Measurements from ENCODE around the gene EBI3.
"Not testable (repeated sequence)": the region's sequence is repeated elsewhere in the genome, so short reads cannot be mapped to it uniquely, and the experiment has no call there.

The EBI3 gene

DNA sequence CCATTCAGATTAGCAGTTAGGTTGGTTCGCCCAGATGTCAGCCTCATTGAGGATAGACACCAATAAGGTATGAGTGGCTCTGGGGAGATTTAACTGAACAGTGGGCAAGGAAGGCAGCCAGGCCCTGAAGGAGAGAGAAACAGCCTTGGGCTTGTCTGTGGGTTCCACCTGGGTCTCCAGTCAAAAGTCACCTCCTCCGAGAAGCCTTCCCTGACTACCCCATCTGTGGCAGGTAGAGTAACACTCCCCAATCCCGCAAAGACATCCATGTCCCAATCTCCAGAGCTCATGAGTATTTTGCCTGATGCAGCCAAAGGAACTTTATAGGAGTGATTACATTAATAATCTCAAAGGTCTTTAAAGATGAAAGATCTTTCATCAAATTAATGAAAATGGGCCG, 9.5 kb downstream of the EBI3 start:
- DNase-seq = no peak

DNA sequence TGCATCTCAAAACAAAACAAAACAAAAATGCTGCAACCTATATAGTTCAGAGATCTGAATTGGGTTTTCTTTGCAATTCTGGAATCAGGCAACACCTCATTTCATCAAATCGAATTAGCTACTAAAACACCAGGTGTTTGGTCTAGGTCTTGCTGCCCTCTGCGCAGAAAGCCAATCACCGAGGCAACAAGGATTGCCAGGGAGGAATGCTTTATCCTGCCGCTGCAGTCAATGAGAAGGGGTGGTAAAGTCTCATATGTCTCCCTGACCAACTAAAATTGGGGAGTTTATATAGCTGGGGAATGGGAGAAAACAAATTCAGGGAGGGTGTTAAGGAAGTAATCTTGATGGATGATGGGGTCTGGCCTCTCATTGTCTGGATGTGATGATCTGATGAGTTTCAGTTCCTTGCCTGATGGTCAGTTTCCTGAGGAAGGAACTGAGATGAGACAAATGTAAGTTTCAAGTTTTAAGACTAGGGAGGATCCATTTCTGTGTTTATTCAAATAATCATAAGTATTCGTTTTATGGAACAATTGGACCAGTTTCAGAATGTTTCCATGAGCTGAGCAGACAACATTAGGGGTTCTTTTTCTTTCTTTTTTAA, 12.6 kb downstream of the EBI3 start:
- no peak for DNase-seq

DNA sequence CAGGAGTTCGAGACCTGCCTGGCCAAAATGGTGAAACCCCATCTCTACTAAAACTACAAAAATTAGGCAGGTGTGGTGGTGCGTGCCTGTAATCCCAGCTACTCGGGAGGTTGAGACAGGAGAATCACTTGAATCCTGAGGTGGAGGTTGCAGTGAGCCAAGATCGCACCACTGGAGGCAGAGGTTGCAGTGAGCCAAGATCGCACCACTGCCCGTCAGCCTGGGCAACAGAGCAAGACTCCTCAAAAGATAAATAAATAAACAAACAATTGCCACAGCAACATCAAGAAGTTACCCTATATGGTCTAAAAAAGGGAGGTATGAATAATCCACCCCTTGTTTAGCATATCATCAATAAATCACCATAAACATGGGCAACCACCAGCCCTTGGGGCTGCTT, 16.6 kb downstream of the EBI3 start:
- DNase-seq = not testable (repeated sequence)

DNA sequence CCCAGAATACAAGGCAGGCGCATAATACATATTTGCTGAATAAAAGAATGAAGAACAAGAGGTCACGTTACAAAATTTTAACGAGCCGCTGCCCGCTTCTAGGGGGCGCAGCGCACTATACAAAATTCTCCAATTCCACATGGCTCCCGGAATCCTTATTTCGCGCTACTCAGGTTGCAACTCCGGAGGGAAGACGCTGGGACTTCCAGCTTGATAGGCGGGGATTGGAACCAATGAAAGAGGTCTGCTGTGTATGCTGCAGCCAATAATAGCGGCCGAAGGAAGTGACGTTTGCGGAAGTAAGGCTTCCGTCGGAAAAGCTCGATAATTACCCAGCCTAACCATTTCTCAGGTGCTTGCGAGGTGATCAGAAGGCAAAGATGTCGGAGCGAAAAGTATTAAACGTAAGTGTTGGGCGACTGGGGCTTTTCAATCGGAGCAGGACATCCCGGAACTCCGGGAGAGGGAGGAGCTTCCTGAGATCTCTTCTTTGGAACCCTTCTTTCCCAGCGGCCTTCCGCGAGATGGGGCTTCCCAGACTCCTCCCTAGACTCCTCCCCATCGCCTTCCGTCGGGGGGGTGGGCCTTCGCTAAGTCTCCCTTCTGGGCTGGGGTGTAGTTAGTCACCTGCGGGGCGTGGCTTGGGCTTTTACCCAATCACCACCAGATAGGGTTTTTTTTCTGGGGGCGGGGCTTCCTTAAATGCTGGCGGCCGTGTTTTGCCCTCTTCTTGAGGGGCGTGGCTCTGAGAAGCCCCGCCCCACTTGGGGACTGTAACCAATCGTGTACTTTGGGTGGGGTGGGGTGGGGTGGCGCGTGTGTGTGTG, 17.7 kb downstream of the EBI3 start, which contains the start of gene YJU2:
Gene YJU2, plus strand, starts transcription at position 314 of the 827 bp plus-strand sequence. Its CDS starts 67 bp downstream, at position 381.
- DNase-seq = peak; percentile 88

DNA sequence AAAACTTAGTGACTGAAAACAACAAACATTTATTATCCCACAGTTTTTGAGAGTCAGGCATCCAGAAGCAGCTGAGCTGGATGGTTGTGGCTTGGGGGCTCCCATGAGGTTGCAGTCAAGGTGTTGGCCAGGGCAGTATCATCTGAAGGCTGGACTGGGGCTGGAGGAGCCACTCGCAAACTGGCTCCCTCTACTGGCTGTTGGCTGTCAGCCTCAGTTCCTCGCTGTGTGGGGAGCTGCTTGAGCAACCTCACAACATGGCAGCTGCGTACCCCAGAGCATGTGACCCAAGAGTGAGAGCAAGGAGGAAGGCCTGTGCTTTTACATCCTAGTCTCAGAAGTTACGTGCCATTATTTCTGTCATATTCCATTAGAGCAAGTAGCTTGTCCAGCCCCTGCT, 27.2 kb downstream of the EBI3 start:
- DNase-seq = no peak

DNA sequence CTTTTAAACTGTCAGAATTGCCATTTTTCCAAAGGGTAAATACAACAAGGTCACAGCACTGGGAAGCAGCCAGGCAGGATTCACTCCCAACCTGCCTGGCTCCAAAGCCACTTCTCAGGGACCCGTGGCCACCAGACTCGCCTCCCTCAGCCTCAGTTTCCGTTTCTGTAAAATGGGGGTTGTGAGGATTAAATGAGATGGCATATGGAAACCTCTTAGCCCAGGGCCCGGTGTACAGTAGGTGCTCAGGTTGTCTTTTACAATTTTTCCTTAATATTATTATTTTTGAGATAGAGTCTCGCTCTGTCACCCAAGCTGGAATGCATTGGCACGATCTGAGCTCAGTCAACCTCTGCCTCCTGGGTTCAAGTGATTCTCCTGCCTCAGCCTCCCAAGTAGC, 27.7 kb downstream of the EBI3 start:
- DNase-seq = no peak

DNA sequence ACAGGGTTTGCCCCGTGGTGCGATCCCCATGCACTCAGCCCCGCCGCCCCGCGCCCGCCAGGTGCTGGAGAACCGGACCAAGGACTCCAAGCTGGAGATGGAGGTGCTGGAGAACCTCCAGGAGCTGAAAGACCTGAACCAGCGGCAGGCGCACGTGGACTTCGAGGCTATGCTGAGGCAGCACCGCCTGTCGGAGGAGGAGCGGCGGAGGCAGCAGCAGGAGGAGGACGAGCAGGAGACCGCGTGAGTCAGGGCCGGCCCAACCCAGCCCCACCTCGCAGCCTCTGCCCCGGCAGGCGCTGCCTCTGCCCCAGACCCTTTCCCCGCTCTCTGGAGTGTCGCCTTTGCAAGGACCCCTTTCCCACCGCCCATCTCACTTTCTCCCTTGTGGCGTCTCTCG, 28.9 kb downstream of the EBI3 start:
- DNase-seq = no peak

DNA sequence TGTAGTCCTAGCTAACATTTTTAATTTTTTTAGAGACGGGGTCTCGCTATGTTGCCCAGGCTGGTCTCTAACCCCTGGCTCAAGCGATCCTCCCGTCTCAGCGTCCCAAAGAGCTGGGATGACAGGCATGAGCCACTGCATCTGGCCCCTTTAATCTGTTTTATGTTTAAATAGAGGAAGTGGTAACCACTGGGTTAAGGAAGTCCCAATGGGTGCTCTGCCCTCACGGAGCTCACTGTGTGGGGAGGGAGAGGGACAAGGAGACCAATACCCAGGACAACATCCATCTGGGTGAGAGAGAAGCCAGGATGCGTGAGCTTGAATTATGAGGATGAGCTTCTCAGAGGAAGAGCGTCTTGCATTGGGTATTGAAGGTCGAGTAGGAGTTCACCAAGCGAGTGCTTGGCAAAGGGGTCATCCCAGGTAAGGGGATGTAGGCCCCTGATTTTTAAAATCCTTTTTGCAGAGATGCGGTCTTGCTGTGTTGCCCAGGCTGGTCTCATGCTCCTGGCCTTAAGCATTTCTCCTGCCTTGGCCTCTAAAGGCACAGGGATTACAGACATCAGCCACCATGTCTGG, 31.4 kb downstream of the EBI3 start:
- DNase-seq = no peak

DNA sequence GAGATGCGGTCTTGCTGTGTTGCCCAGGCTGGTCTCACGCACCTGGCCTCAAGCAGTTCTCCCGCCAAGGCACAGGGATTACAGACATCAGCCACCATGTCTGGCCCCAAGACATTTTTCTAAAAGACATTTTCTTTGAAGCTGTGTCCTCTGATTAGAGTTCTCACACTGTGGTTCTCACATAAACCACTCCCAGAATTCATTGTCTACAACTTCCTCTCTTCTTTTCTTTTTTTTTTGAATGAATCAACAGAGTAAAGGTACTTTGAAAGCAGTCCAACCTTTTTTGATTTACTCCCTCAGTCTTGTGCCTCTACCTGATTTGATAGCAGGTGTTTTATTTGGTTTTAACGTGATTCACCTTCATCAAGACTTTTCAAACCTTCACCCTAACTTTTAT, 35.5 kb downstream of the EBI3 start:
- DNase-seq = no peak

DNA sequence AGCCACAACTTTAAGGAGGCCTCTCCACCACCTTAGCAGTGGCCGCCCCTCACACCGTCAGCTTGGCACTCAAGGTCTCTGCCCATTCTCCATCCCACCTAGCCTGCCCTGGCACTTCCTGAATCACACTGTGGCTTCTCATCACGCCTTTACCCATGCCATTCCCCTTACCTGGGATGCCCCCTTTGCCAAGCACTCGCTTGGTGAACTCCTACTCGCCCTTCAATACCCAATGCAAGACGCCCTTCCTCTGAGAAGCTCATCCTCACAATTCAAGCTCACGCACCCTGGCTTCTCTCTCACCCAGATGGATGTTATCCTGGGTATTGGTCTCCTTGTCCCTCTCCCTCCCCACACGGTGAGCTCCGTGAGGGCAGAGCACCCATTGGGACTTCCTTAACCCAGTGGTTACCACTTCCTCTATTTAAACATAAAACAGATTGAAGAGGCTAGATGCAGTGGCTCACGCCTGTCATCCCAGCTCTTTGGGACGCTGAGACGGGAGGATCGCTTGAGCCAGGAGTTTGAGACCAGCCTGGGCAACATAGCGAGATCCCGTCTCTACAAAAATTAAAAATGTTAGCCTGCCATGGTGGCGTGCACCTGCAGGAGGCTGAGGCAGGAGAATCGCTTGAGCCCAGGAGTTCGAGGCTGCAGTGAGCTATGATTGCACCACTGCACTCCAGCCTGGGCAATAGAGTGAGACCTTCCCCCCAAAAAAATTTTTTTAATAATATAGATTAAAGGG, 37.1 kb downstream of the EBI3 start:
- DNase-seq = no peak

DNA sequence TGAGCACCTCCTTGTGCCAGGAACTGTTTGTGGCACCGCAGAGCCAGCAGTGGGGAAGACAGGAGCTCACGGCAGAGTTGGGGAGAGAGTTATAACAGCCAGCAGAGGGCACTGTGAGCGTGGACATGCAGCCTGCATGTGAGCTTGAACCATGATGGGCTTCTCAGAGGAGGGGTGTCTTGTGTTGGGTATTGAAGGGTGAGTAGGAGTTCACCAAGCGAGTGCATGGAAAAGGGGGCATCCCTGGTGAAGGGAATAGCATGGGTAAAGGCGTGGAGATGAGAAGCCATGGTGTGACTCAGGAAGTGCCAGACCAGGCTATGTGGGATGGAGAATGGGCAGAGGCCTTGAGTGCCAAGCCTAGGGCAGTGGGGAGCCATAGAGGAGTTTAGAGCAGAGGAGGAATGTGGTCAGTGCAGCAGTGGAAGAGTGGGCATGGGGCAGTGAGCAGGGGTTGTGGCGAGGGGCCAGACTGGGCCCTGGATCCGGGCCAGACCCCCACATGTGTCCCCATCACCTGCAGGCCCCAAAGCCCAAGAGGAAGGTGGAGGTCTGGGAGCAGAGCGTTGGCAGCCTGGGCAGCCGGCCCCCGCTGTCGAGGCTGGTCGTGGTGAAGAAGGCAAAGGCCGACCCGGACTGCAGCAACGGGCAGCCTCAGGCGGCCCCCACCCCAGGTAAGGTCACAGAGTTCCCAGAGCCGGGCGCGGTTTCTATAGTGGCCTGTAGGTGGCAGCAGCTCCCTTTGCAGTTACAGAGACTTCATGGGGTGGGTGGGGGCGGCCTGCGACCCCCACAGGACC, 38.0 kb downstream of the EBI3 start:
- DNase-seq = peak; percentile 11

DNA sequence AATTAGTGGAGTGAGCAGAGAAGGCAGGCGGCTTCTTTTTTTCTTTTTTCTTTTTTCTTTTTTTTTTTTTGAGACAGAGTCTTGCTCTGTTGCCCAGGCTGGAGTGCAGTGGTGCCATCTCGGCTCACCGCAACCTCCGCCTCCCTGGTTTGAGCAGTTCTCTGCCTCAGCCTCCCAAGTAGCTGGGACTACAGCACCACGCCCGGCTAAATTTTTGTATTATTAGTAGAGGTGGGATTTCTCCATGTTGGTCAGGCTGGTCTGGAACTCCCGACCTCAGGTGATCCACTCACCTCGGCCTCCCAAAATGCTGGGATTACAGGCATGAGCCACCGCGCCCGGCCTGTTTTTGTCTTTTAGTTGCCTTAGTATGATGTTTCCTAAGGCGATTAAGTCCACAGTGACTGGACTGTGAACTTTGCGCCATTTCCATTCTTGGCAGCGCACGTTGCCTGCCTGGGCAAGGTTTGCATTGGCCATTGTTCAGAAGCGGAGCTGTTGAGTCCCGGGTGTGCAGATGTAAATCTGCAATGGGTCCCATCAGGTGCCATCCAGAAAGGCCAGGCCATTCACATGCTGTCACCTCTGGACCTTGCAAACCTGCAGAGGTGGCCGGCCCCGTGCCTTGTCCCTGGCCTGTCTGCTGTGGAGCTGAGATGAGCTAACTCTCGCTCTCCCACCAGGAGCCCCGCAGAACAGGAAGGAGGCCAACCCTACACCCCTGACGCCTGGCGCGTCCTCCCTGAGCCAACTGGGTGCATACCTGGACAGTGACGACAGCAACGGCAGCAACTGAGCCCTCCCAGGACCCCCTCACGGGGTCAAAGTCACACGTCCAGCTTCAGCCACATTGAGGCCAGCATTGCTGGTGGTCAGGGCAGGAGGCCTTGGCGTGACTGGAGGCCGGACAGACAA, 38.8 kb downstream of the EBI3 start:
- no peak for DNase-seq

DNA sequence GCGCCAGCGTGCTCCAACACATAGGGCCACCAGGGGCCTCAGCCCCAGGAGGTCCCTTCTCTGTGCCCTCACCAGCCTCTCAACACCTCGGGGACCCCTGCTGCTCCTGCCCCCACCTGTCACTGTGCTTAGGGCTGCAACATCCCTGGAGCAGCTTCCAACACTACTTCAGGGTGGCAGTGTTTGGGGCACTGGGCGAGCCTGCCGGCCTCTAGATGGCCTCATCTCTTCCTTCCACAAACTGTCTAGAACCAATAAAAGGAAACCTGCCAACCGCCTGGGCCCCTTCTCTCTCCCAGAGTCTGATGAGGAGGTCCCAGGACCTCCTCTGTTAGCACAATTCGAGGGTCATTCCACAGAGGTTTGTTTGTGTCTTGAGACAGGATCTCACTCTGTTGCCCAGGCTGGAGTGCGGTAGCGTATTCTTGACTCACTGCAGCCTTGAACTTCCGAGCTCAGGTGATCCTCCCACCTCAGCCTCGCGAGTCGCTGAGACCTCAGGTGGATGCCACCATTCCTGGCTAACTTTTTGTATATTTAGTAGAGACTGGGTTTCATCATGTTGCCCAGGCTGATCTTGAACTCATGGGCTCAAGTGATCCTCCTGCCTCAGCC, 39.6 kb downstream of the EBI3 start:
- no peak for DNase-seq

DNA sequence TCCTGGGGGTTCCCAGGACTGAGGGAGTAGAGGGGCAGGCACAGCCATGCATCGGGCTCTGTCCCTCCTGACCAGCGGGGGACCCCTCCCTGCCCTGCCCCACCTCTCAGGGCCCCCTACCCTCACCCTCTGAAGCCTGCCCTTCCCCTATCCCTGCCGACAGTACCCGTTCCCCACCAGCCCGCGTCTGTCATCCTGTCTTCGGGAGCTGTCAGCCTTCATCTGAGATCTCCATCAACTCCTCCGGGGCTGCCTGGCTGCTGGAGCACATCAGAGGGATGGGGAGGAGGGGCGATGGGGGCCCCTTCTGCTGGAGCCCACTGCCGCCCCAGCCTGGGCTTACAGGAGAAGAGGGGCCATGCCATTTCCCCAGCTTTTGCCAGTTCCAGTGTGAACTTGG, 43.6 kb downstream of the EBI3 start:
- no peak for DNase-seq

DNA sequence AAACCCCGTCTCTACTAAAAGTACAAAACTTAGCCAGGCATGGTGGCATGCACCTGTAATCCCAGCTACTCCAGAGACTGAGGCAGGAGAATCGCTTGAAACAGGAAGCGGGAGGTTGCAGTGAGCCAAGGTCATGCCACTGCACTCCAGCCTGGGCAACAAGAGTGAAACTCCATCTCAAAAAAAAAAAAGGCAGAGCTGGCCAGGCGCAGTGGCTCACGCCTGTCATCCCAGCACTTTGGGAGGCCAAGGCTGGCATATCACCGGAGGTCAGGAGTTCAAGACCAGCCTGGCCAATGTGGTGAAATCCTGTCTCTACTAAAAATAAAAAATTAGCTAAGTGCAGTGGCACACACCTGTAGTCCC, 45.0 kb downstream of the EBI3 start:
- not testable (repeated sequence) for DNase-seq

DNA sequence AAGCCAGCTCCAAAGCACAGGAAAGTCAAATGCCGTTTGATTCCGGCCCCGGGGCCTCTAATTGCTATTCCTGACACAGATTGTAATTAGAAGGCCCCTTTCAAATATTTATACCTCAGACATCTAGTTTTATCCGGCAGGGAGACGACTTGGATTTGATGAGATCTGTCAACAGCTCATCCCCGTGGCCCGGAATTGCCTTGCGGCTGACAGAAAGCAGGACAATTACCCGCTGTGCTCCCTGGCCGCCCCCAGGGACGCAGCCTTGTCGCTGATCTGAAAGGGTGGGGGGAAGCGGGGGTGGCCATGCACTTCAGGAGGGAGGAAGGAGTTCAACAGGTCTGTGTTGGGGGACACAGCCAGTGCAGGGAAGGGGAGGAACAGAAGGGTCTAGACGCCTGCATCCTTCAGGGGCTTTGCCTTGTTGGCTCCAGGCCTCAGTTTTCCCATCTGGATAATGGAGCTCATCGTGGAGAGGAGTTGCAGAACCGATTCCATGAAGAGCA, 47.9 kb downstream of the EBI3 start:
- peak; percentile 5 for DNase-seq

DNA sequence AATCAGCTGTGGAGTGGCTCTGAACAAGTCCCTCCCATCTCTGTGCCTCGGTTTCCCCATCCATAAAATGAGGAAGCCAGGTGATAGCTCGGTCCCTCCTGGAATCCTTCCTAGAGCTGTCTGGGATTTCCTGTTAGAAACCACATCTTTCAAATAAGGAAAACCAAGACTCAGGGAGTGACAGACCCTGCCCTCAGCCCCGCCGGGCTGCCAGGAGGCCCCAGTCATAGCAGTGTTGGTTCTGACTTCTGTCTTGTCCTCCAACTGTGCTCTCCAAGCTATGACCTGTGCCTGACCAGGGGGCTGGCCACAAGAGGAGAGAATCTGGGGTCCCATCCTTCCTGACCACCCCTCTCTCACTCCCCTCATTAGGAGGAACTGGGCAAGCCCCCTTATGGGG, 48.7 kb downstream of the EBI3 start:
- no peak for DNase-seq

DNA sequence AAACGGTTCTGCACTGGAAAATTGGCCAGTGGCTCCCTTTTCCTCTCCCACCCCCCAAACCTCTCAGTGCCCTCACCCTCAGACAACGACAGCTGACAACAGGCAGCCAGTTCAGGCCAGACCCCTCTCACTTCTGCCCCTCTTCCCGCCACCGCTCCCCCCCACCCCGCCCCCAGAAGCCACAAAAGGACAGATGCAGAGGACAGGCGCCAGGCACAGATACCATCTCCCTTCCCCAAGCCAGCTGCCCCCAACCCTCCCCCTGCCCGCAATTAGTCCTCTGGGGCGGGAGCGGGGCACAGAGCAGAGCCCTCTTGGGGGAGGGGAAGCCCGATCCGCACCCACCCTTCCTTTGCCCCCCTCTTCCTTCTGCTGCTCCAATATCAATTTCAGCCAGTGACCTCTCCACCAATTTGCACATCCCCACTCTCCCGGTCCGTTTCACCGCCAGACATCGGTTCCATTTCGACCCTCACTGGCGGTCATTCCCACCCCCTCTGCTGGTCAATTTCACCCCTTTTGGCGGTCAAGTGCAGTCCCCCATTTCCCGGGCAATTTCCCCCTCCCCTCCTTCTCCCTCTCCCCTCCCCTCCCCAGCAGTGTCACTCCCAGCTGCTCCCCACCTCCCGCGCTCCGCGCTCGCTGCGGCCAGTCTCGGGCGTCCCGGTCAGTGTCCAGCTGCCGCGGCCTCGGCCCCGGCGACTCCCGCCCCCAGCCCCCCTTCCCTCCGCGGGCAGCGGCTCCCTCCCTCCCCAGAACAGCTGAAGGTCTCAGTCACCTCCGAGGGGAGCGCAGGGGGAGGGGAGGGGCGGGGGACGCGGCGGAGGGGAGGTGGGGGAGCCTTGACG, 49.3 kb downstream of the EBI3 start, which contains the start of gene SHD:
Gene SHD, plus strand, starts transcription at position 848 of the 848 bp plus-strand sequence. CDS start 798 bp downstream, outside the sequence.
- DNase-seq = no peak

DNA sequence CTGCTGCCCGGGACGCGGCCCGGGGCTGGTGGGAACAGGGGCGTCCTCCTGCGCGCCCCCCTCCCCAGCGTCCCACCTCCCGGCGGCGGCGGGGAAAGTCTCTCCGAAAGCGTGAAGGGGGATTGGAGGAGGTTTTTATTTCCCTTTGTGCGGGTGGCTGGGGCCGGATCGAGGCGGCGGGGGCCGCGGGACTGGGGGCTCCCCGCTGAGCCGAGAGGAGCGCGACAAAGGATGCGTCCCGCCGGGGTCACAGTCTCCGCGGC, 49.9 kb downstream of the EBI3 start:
- no peak for DNase-seq
